Suprapubic skin (tissue), 4 donors: ENCODE data around the gene PAM16. TPM values are rescaled to one million over a fixed set of nuclear protein-coding genes. Genes with fewer than 3 reads are reported as not detected.
"Not testable (repeated sequence)": the region's sequence is repeated elsewhere in the genome, so short reads cannot be mapped to it uniquely, and the experiment has no call there.

ENCODE experiments used
- DNase-seq, 2 donors: peaks; one replicate each; pipeline ENCODE4 v3.0.0-alpha.2; 2019; ENCODE audit warnings: low spot score in 2 of 2
- H3K27ac ChIP-seq: fragments of 200-600 bp; sonication (generic); one replicate; pipeline ENCODE4 v1.5.1; 2019
- H3K27me3 ChIP-seq: fragments of 200-600 bp; sonication (generic); one replicate; pipeline ENCODE4 v1.5.1; 2019
- H3K36me3 ChIP-seq: fragments of 200-600 bp; sonication (generic); one replicate; pipeline ENCODE4 v1.5.1; 2019
- H3K4me1 ChIP-seq: fragments of 200-600 bp; sonication (generic); one replicate; pipeline ENCODE4 v1.5.1; 2019
- H3K4me3 ChIP-seq: fragments of 200-600 bp; sonication (generic); one replicate; pipeline ENCODE4 v1.5.1; 2019; ENCODE audit warnings: mild to moderate bottlenecking
- H3K9me3 ChIP-seq: fragments of 200-600 bp; sonication (generic); one replicate; pipeline ENCODE4 v1.5.1; 2019
- EP300 ChIP-seq: sonication (generic); formaldehyde crosslinking; IDR thresholded peaks from one replicate; pipeline ENCODE4 v1.6.1; 2017; ENCODE audit warnings: antibody characterized with exemption
- POLR2A ChIP-seq, 2 donors: fragments of 450-650 bp; IDR thresholded peaks; one replicate each; pipeline ENCODE4 v1.6.1; 2017; ENCODE audit warnings: antibody characterized with exemption in 2 of 2, mild to moderate bottlenecking in 2 of 2, moderate library complexity in 2 of 2
- POLR2AphosphoS5 ChIP-seq, 3 donors: sonication (generic); formaldehyde crosslinking; IDR thresholded peaks; one replicate each; pipeline ENCODE4 v1.6.1; 2017; ENCODE audit warnings: antibody characterized with exemption in 3 of 3
- WGBS: methylation state at CpG from one replicate; pipeline ENCODE4 v1.1.5; 2018; 5-methylcytosine and 5-hydroxymethylcytosine counted together
- total RNA-seq, 4 donors: library from RNA; depleted of rRNA; stranded (reverse); fragments of >200 nt; gene quantifications; one replicate each; pipeline ENCODE4 v1.1.0, GENCODE V29; 2016
- TF ChIP-seq, protein P1 (sequence below), 2 donors: fragments of 200-600 bp in 1 of 2; fragments of 450-650 bp in 1 of 2; sonication (generic) in 1 of 2; IDR thresholded peaks; one replicate each; pipeline ENCODE4 v1.5.1; 2016 to 2019; ENCODE audit warnings: antibody characterized with exemption in 2 of 2, mild to moderate bottlenecking in 1 of 2, moderate library complexity in 1 of 2

Gene PAM16
- total RNA-seq: 10 to 100 TPM; 23.8 to 54.7 (median 46.1) TPM

DNA sequence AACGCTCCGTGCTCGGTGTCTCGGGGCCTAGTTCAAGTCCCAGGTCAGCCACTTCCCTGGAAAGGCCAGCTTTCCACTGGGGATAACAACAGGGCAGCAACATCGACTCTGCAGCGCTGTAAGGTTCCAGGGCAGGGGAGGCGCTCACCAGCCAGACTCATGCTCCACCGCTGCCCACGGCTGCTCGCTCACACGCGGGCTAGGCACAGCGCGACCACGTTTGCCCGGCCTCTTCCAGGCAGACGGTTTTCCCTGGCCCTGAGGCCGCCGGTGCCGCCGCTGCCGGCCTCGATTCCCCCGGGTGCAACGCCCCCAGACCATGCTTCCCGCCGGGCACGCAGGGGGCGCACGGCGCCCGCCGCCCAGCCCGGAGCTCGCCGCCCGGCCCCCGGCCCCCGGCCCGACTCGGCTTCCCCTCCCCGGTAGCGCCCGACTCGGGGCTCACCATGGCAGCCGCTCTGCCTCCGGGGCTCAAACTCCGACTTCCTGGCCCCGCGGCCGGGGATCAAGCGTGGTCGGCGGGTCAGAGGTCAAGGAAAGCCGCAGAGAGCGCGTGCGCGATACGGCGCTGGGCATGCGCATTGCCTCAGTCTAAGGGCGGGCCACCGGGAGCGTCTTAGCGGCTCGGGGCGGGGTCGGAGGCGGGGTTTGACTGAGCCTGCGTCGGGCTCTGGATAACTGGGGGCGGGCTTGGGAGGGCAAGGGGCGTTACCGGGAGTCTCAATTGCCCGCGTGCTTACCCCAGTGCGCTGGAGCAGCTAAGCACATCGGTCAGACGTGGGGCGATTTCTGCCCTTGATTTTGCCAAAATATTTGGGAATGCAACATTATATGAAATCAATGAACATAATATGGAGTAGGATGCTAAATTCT lies at the start of gene PAM16:
Gene PAM16, minus strand, starts transcription at position 535 of the 873 bp plus-strand sequence. Its CDS starts 87 bp downstream, at position 448.
- Histone ChIP-seq H3K36me3 (peaks cover 8% of the 10 kb centered on the region), H3K27me3 (no peaks in the 10 kb centered on the region), H3K4me1 (peaks cover 42% of the 10 kb centered on the region), H3K4me3 (peak within 1 kb of the TSS; percentile 98), H3K27ac (peak within 1 kb of the TSS; percentile 89), H3K9me3 (no peaks in the 10 kb centered on the region)
- TF ChIP-seq POLR2A (IDR thresholded peaks at IDR 0.05) (peak in 1 of 2 donors; percentile 37), POLR2AphosphoS5 (IDR thresholded peaks at IDR 0.05) (no peak), EP300 (no peak)
- peak; percentile 97 to 98 for DNase-seq
- 0% methylated on average over 9 of the region's 81 CpGs for WGBS

GRCh38 chr16:4399001-4399730 lies 48.0 kb upstream of the PAM16 start:
- DNase-seq: no peak
- no peak overlapping the region for H3K27ac ChIP-seq
- H3K4me3 ChIP-seq: no peak overlapping the region
- TF ChIP-seq, protein P1, sequence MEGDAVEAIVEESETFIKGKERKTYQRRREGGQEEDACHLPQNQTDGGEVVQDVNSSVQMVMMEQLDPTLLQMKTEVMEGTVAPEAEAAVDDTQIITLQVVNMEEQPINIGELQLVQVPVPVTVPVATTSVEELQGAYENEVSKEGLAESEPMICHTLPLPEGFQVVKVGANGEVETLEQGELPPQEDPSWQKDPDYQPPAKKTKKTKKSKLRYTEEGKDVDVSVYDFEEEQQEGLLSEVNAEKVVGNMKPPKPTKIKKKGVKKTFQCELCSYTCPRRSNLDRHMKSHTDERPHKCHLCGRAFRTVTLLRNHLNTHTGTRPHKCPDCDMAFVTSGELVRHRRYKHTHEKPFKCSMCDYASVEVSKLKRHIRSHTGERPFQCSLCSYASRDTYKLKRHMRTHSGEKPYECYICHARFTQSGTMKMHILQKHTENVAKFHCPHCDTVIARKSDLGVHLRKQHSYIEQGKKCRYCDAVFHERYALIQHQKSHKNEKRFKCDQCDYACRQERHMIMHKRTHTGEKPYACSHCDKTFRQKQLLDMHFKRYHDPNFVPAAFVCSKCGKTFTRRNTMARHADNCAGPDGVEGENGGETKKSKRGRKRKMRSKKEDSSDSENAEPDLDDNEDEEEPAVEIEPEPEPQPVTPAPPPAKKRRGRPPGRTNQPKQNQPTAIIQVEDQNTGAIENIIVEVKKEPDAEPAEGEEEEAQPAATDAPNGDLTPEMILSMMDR (IDR thresholded peaks at IDR 0.05): no peak
- TF ChIP-seq POLR2A (IDR thresholded peaks at IDR 0.05) (no peak), EP300 (no peak)
- H3K27me3 ChIP-seq: no peaks in the 10 kb centered on the region
- H3K4me1 ChIP-seq: peaks cover 4% of the 10 kb centered on the region
- no peaks in the 10 kb centered on the region for H3K9me3 ChIP-seq
- peaks cover 39% of the 10 kb centered on the region for H3K36me3 ChIP-seq
- 89% methylated on average over 9 of the region's 9 CpGs for WGBS

GRCh38 chr16:4395055-4395726 lies 44.1 kb upstream of the PAM16 start:
- DNase-seq: no peak
- Histone ChIP-seq H3K9me3 (no peaks in the 10 kb centered on the region), H3K4me1 (peaks cover 21% of the 10 kb centered on the region), H3K27ac (no peak overlapping the region), H3K36me3 (peaks cover 21% of the 10 kb centered on the region), H3K4me3 (no peak overlapping the region), H3K27me3 (no peaks in the 10 kb centered on the region)
- WGBS: 87% methylated on average over 6 of the region's 9 CpGs
- TF ChIP-seq EP300 (no peak), POLR2AphosphoS5 (IDR thresholded peaks at IDR 0.05) (no peak), POLR2A (IDR thresholded peaks at IDR 0.05) (no peak)
- TF ChIP-seq, protein P1 (IDR thresholded peaks at IDR 0.05): no peak

GRCh38 chr16:4393850-4394249 lies 42.7 kb upstream of the PAM16 start:
- 97% methylated on average over 15 of the region's 15 CpGs for WGBS
- peak overlapping the region; percentile 75 for H3K27ac ChIP-seq
- not testable (repeated sequence) for H3K9me3 ChIP-seq, H3K27me3 ChIP-seq, H3K4me3 ChIP-seq, DNase-seq
- peaks cover 25% of the 10 kb centered on the region for H3K4me1 ChIP-seq
- peaks cover 25% of the 10 kb centered on the region for H3K36me3 ChIP-seq

GRCh38 chr16:4393240-4393600 lies 42.1 kb upstream of the PAM16 start:
- 59% methylated on average over 5 of the region's 6 CpGs for WGBS
- DNase-seq: peak in 1 of 2 donors; percentile 65

More at GRCh38 chr16:4393240-4393600, 42.1 kb upstream of the PAM16 start:
- H3K4me1 ChIP-seq: peaks cover 30% of the 10 kb centered on the region
- peak overlapping the region; percentile 75 for H3K27ac ChIP-seq
- H3K27me3 ChIP-seq: no peaks in the 10 kb centered on the region
- H3K9me3 ChIP-seq: no peaks in the 10 kb centered on the region
- no peak for TF ChIP-seq EP300
- no peak for TF ChIP-seq POLR2A (IDR thresholded peaks at IDR 0.05)
- no peak for TF ChIP-seq POLR2AphosphoS5 (IDR thresholded peaks at IDR 0.05)
- TF ChIP-seq, protein P1 (IDR thresholded peaks at IDR 0.05): no peak
- no peak overlapping the region for H3K4me3 ChIP-seq
- peaks cover 27% of the 10 kb centered on the region for H3K36me3 ChIP-seq
